Mesendoderm (in vitro differentiated cells): ENCODE results near the gene TBC1D5.
A peak's percentile ranks its signal among the peaks of the same experiment; 100 is the strongest.
"Not testable (repeated sequence)": the region's sequence is repeated elsewhere in the genome, so short reads cannot be mapped to it uniquely, and the experiment has no call there.

Source experiments
- DNase-seq: peaks from one replicate; pipeline ENCODE4 v3.0.0; 2013
- H2AK5ac ChIP-seq: 2 replicates; pipeline ENCODE4 v1.6.1; 2013; ENCODE audit warnings: low read length, inconsistent platforms
- H2BK120ac ChIP-seq: 2 replicates; pipeline ENCODE4 v1.6.1; 2013; ENCODE audit warnings: low read depth, mild to moderate bottlenecking, low read length, moderate library complexity, mixed read lengths
- H2BK15ac ChIP-seq: replicated peaks from 2 replicates; pipeline ENCODE4 v1.6.1; 2013; ENCODE audit warnings: low read depth, mild to moderate bottlenecking, moderate library complexity
- H2BK5ac ChIP-seq: 2 replicates; pipeline ENCODE4 v1.6.1; 2013; ENCODE audit warnings: low read length, inconsistent platforms
- H3K18ac ChIP-seq: 2 replicates; pipeline ENCODE4 v1.6.1; 2013; ENCODE audit warnings: mild to moderate bottlenecking, low read length, mixed read lengths
- H3K23ac ChIP-seq: one replicate; pipeline ENCODE4 v1.6.1; 2013; ENCODE audit warnings: low read length
- H3K27ac ChIP-seq: 2 replicates; pipeline ENCODE4 v1.5.1; 2013; ENCODE audit warnings: low read depth, mild to moderate bottlenecking, inconsistent platforms, low read length, moderate library complexity
- H3K27me3 ChIP-seq: 2 replicates; pipeline ENCODE4 v1.6.1; 2013; ENCODE audit warnings: low read length, control low read depth, mild to moderate bottlenecking, inconsistent platforms; ENCODE audit not compliant: insufficient read depth, poor library complexity
- H3K36me3 ChIP-seq: 2 replicates; pipeline ENCODE4 v1.6.1; 2013; ENCODE audit warnings: low read length, inconsistent platforms; ENCODE audit not compliant: control insufficient read depth, insufficient read depth
- H3K4ac ChIP-seq: one replicate; pipeline ENCODE4 v1.6.1; 2013; ENCODE audit warnings: low read depth, mild to moderate bottlenecking, low read length, moderate library complexity
- H3K4me1 ChIP-seq: 2 replicates; pipeline ENCODE4 v1.6.1; 2013; ENCODE audit warnings: low read depth, low read length, inconsistent platforms; ENCODE audit not compliant: control insufficient read depth
- H3K4me2 ChIP-seq: 2 replicates; pipeline ENCODE4 v1.6.1; 2013; ENCODE audit warnings: low read length
- H3K4me3 ChIP-seq: 2 replicates; pipeline ENCODE4 v1.5.1; 2013; ENCODE audit warnings: mild to moderate bottlenecking, low read length
- H3K56ac ChIP-seq: one replicate; pipeline ENCODE4 v1.6.1; 2013; ENCODE audit warnings: low read length
- H3K79me1 ChIP-seq: 2 replicates; pipeline ENCODE4 v1.6.1; 2013; ENCODE audit warnings: low read length, inconsistent platforms
- H3K79me2 ChIP-seq: 2 replicates; pipeline ENCODE4 v1.6.1; 2013; ENCODE audit warnings: mild to moderate bottlenecking, low read length; ENCODE audit not compliant: control insufficient read depth, insufficient read depth
- H3K9ac ChIP-seq: 2 replicates; pipeline ENCODE4 v1.6.1; 2013; ENCODE audit warnings: low read length, inconsistent platforms
- H4K5ac ChIP-seq: one replicate; pipeline ENCODE4 v1.6.1; 2013; ENCODE audit warnings: low read length
- H4K8ac ChIP-seq: one replicate; pipeline ENCODE4 v1.6.1; 2013; ENCODE audit warnings: low read depth, mild to moderate bottlenecking, control low read depth, low read length, moderate library complexity
- WGBS: extraction: QIAGEN DNeasy Blood & Tissue Kit; methylation state at CpG from one replicate; pipeline ENCODE4 v1.1.7; 2013; ENCODE audit warnings: low lambda C conversion rate, missing lambda C conversion rate; ENCODE audit not compliant: insufficient coverage; ENCODE audit errors: extremely low coverage; 5-methylcytosine and 5-hydroxymethylcytosine counted together

The TBC1D5 gene

GRCh38 chr3:17625133-17625532 is 117.3 kb downstream of the TBC1D5 start:
- H3K23ac ChIP-seq: no peak overlapping the region
- no peak overlapping the region for H3K9ac ChIP-seq
- no peaks in the 10 kb centered on the region for H3K4me1 ChIP-seq
- no peaks in the 10 kb centered on the region for H3K27me3 ChIP-seq
- H3K18ac ChIP-seq: no peak overlapping the region
- no peaks in the 10 kb centered on the region for H3K36me3 ChIP-seq
- no peak overlapping the region for H2AK5ac ChIP-seq
- H3K79me1 ChIP-seq: no peaks in the 10 kb centered on the region
- no peak for DNase-seq
- no peak overlapping the region for H3K4me2 ChIP-seq
- H2BK15ac ChIP-seq: no peak overlapping the region
- H2BK5ac ChIP-seq: no peak overlapping the region
- H4K8ac ChIP-seq: no peak overlapping the region
- H3K27ac ChIP-seq: no peak overlapping the region
- H2BK120ac ChIP-seq: no peak overlapping the region
- H4K5ac ChIP-seq: no peak overlapping the region
- H3K4me3 ChIP-seq: no peak overlapping the region
- no peak overlapping the region for H3K4ac ChIP-seq
- no peaks in the 10 kb centered on the region for H3K79me2 ChIP-seq
- WGBS: no CpG with 5 or more reads among the region's 2 CpGs
- no peak overlapping the region for H3K56ac ChIP-seq

GRCh38 chr3:17623464-17623863 is 119.0 kb downstream of the TBC1D5 start:
- no peaks in the 10 kb centered on the region for H3K27me3 ChIP-seq
- no CpG with 5 or more reads among the region's 2 CpGs for WGBS

GRCh38 chr3:17619968-17620367 is 122.5 kb downstream of the TBC1D5 start:
- no CpG with 5 or more reads among the region's 3 CpGs for WGBS
- Histone ChIP-seq H3K27me3 (no peaks in the 10 kb centered on the region), H3K79me2 (no peaks in the 10 kb centered on the region), H2AK5ac (no peak overlapping the region), H3K4me3 (no peak overlapping the region), H3K4ac (no peak overlapping the region), H4K5ac (no peak overlapping the region), H2BK120ac (no peak overlapping the region), H3K23ac (no peak overlapping the region), H4K8ac (no peak overlapping the region), H3K36me3 (no peaks in the 10 kb centered on the region), H2BK15ac (no peak overlapping the region), H3K9ac (no peak overlapping the region), H3K79me1 (no peaks in the 10 kb centered on the region), H3K18ac (no peak overlapping the region), H2BK5ac (no peak overlapping the region), H3K4me2 (no peak overlapping the region), H3K4me1 (no peaks in the 10 kb centered on the region), H3K56ac (no peak overlapping the region), H3K27ac (no peak overlapping the region)
- DNase-seq: no peak

More at GRCh38 chr3:17623464-17623863, 119.0 kb downstream of the TBC1D5 start:
- no peak overlapping the region for H2BK120ac ChIP-seq
- H2BK15ac ChIP-seq: no peak overlapping the region
- H3K4me2 ChIP-seq: no peak overlapping the region
- no peak overlapping the region for H2BK5ac ChIP-seq
- no peak for DNase-seq
- no peak overlapping the region for H3K18ac ChIP-seq
- no peak overlapping the region for H3K4me3 ChIP-seq
- H3K4me1 ChIP-seq: no peaks in the 10 kb centered on the region
- no peak overlapping the region for H3K9ac ChIP-seq
- no peak overlapping the region for H3K27ac ChIP-seq
- no peak overlapping the region for H2AK5ac ChIP-seq
- H3K23ac ChIP-seq: no peak overlapping the region
- H3K79me1 ChIP-seq: no peaks in the 10 kb centered on the region
- no peak overlapping the region for H4K8ac ChIP-seq
- H3K36me3 ChIP-seq: no peaks in the 10 kb centered on the region
- H3K56ac ChIP-seq: no peak overlapping the region
- no peak overlapping the region for H4K5ac ChIP-seq
- H3K79me2 ChIP-seq: no peaks in the 10 kb centered on the region
- H3K4ac ChIP-seq: no peak overlapping the region

- not testable (repeated sequence) for H3K4ac ChIP-seq, H3K79me1 ChIP-seq, H3K56ac ChIP-seq, H2AK5ac ChIP-seq, H3K36me3 ChIP-seq, H3K4me3 ChIP-seq, H3K9ac ChIP-seq, H3K18ac ChIP-seq, H4K5ac ChIP-seq, H2BK5ac ChIP-seq, H3K4me2 ChIP-seq, H3K27me3 ChIP-seq, H2BK120ac ChIP-seq, H2BK15ac ChIP-seq, H3K27ac ChIP-seq, H3K23ac ChIP-seq, H4K8ac ChIP-seq, H3K4me1 ChIP-seq, DNase-seq, H3K79me2 ChIP-seq
- WGBS: no CpG with 5 or more reads among the region's 4 CpGs
Observed at GRCh38 chr3:17613017-17613416, 129.4 kb downstream of the TBC1D5 start.

- no peak overlapping the region for H2BK120ac ChIP-seq
- H3K79me2 ChIP-seq: no peaks in the 10 kb centered on the region
- no peaks in the 10 kb centered on the region for H3K27me3 ChIP-seq
- no peaks in the 10 kb centered on the region for H3K36me3 ChIP-seq
- no peak overlapping the region for H2AK5ac ChIP-seq
- H3K4me2 ChIP-seq: no peak overlapping the region
- H3K4me3 ChIP-seq: no peak overlapping the region
- H4K5ac ChIP-seq: no peak overlapping the region
- no peak overlapping the region for H3K4ac ChIP-seq
- DNase-seq: no peak
- no peak overlapping the region for H3K27ac ChIP-seq
- H3K18ac ChIP-seq: no peak overlapping the region
- no peak overlapping the region for H4K8ac ChIP-seq
- no peak overlapping the region for H3K9ac ChIP-seq
- H3K23ac ChIP-seq: no peak overlapping the region
- H2BK15ac ChIP-seq: no peak overlapping the region
- no peaks in the 10 kb centered on the region for H3K4me1 ChIP-seq
- no peaks in the 10 kb centered on the region for H3K79me1 ChIP-seq
- H3K56ac ChIP-seq: no peak overlapping the region
- no peak overlapping the region for H2BK5ac ChIP-seq
- no CpG with 5 or more reads among the region's 8 CpGs for WGBS
Observed at GRCh38 chr3:17607905-17608304, 134.5 kb downstream of the TBC1D5 start.

GRCh38 chr3:17605934-17606333 is 136.5 kb downstream of the TBC1D5 start:
- H3K4ac ChIP-seq: no peak overlapping the region
- no peaks in the 10 kb centered on the region for H3K79me1 ChIP-seq
- H2BK15ac ChIP-seq: no peak overlapping the region
- no peak overlapping the region for H4K5ac ChIP-seq
- H3K23ac ChIP-seq: no peak overlapping the region
- no CpG with 5 or more reads among the region's 5 CpGs for WGBS
- peak overlapping the region; percentile 56 for H3K18ac ChIP-seq
- no peaks in the 10 kb centered on the region for H3K36me3 ChIP-seq
- no peak for DNase-seq
- no peaks in the 10 kb centered on the region for H3K79me2 ChIP-seq
- no peak overlapping the region for H3K9ac ChIP-seq
- no peaks in the 10 kb centered on the region for H3K4me1 ChIP-seq
- no peak overlapping the region for H3K56ac ChIP-seq
- no peak overlapping the region for H3K27ac ChIP-seq
- H2AK5ac ChIP-seq: no peak overlapping the region
- no peak overlapping the region for H3K4me3 ChIP-seq
- no peak overlapping the region for H3K4me2 ChIP-seq
- H2BK5ac ChIP-seq: no peak overlapping the region
- no peak overlapping the region for H4K8ac ChIP-seq
- H3K27me3 ChIP-seq: no peaks in the 10 kb centered on the region
- no peak overlapping the region for H2BK120ac ChIP-seq
